Dendritic cell treated with granulocyte-macrophage colony-stimulating factor and Interleukin-4, amounts not matched to agents 40 ng/mL and 50 ng/mL, for 4 days (primary cell): Measurements from ENCODE around the gene KLHDC4.
"Not testable (repeated sequence)": the region's sequence is repeated elsewhere in the genome, so short reads cannot be mapped to it uniquely, and the experiment has no call there.

Experiments used
- H3K27ac Mint-ChIP-seq: one replicate; pipeline ENCODE4 v1.8.0; 2022; ENCODE audit warnings: mild to moderate bottlenecking, mixed read lengths
- H3K27me3 Mint-ChIP-seq: one replicate; pipeline ENCODE4 v1.8.0; 2022; ENCODE audit warnings: mild to moderate bottlenecking, mixed read lengths
- H3K36me3 Mint-ChIP-seq: one replicate; pipeline ENCODE4 v1.8.0; 2022; ENCODE audit warnings: low read depth, mixed read lengths
- H3K4me1 Mint-ChIP-seq: one replicate; pipeline ENCODE4 v1.8.0; 2022; ENCODE audit warnings: low read depth, mixed read lengths
- H3K4me3 Mint-ChIP-seq: one replicate; pipeline ENCODE4 v1.8.0; 2022; ENCODE audit warnings: mild to moderate bottlenecking, moderate library complexity, mixed read lengths
- H3K9me3 Mint-ChIP-seq: one replicate; pipeline ENCODE4 v1.8.0; 2022; ENCODE audit warnings: mixed read lengths
- intact Hi-C: fragments of 100-400 bp; cut with micrococcal nuclease; formaldehyde crosslinking; loops from one replicate; pipeline ENCODE4 v1.15.0; 2022

KLHDC4 gene

DNA sequence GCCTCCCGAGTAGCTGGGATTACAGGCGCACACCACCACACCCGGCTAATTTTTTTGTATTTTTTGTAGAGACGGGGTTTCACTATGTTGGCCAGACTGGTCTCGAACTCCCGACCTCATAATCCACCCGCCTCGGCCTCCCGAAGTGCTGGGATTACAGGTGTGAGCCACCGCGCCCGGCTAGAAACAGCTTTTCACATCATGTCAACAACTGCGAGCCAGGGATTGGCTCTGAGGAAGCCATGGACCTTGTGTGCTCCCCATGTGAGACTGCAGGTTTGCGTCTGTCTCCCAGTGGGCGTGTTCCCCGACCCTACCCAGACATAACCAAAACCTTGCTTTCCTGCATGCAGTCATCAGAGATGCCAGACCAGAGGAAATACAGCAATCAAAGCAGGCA, 8.1 kb upstream of the KLHDC4 start:
- H3K27me3 Mint-ChIP-seq, H3K36me3 Mint-ChIP-seq, H3K27ac Mint-ChIP-seq, H3K4me3 Mint-ChIP-seq, H3K9me3 Mint-ChIP-seq, intact Hi-C loops: not testable (repeated sequence)
- H3K4me1 Mint-ChIP-seq = peaks cover 13% of the 10 kb centered on the region

DNA sequence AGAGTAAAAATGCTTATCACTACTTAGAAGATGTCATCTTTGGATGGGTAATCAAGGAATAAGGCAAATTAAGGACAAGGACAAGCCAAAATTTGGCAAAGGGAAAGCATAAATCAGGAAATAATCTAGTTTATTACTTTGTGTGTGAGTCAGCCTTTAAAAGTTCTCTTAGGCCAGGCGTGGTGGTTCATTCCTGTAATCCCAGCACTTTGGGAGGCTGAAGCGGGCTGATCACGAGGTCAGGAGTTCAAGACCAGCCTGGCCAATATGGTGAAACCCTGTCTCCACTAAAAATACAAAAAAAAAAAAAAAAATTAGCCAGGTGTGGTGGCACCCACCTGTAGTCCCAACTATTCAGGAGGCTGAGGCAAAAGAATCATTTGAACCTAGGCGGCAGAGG, 1.7 kb upstream of the KLHDC4 start:
- not testable (repeated sequence) for H3K4me3 Mint-ChIP-seq, H3K27ac Mint-ChIP-seq, H3K9me3 Mint-ChIP-seq
- Mint-ChIP-seq H3K27me3 (peaks cover 12% of the 10 kb centered on the region), H3K4me1 (peaks cover 27% of the 10 kb centered on the region), H3K36me3 (peaks cover 26% of the 10 kb centered on the region)
- intact Hi-C loops = loop anchor here (10.0 kb wide), 1 partner anchor 383 kb away; the partner anchor contains the start of gene FBXO31

DNA sequence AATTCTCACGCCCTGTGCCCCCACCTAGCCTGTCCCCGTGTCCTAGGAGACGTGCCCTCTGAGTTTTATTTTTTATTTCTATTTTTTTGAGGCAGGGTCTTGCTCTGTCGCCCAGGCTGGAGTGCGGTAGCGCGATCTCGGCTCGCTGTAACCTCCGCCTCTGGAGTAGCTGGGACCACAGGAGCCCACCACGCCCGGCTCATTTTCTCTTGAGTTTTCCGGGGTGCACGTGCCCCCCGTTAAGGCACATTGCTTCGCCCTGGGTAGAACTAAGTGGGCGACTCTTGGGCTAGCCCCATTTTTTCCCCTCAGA, 655 bp upstream of the KLHDC4 start:
- H3K4me3 Mint-ChIP-seq = peak overlapping the region; percentile 99
- peaks cover 32% of the 10 kb centered on the region for H3K4me1 Mint-ChIP-seq
- peak overlapping the region; percentile 98 for H3K27ac Mint-ChIP-seq
- intact Hi-C loops = loop anchor here (10.0 kb wide), 1 partner anchor 382 kb away; the partner anchor contains the start of gene FBXO31
- peaks cover 36% of the 10 kb centered on the region for H3K36me3 Mint-ChIP-seq
- H3K27me3 Mint-ChIP-seq = peaks cover 12% of the 10 kb centered on the region
- H3K9me3 Mint-ChIP-seq = no peaks in the 10 kb centered on the region

DNA sequence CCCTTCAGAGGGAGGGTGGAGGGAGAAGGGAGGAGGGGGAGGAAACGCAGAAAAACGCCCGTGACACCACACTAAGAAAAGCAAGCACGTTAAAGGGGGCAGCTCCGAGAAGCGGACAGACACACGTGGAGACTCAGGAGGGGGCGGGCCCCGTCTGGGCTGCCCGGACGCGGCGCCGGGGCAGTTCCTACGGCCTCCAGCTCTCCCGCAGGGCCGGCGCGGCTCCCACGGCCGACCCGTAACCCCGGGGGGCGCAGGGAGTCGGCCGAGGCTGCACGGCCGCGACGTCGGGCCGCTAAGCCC, 362 bp downstream of the KLHDC4 start:
- Mint-ChIP-seq H3K4me1 (peaks cover 32% of the 10 kb centered on the region), H3K9me3 (no peaks in the 10 kb centered on the region), H3K27me3 (peaks cover 12% of the 10 kb centered on the region), H3K27ac (peak overlapping the region; percentile 98), H3K36me3 (peaks cover 47% of the 10 kb centered on the region), H3K4me3 (peak overlapping the region; percentile 99)
- intact Hi-C loops = loop anchor here (10.0 kb wide), 1 partner anchor 381 kb away; the partner anchor contains the start of gene FBXO31

DNA sequence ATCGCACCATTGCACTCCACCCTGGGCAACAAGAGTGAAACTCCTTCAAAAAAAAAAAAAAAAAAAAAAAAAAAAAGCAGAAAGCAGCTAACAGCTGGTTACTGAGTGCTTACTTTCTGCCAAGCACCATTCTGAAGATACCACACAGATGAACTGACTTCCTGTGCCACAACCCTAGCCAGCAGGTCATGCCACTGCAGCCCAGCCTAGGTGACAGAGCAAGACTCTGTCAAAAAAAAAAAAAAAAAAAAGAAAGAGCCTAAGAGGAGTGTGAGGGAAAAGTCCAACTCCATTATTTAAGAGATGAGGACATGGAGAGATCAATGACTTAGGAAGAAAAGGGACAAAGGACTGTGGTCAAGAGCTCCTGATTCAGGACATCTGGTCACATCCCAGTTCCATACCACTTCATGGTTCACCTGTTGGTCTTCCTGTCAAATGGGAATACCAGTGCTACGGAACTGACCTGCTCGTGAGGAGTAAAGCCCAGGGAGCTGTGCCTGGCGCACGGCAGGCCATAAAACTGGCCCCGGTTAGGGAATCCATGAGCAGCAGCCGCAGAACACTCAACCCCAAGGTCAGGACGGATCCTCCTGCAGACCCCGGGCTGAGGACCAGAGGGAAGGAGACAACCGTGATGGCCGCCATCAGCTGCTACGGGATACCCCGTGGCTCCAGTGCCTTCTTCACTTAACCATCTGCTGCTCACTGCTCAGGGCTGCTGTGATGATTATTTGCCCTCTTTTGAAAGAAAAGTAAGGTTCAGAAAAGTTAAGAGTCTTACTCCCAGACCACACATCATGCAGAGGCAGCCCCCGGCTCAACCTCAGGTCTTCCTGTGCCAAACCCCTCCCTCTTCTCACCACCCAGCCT, 950 bp downstream of the KLHDC4 start:
- intact Hi-C loops = loop anchor here (10.0 kb wide), 1 partner anchor 380 kb away; the partner anchor contains the start of gene FBXO31
- Mint-ChIP-seq H3K27me3 (peaks cover 12% of the 10 kb centered on the region), H3K36me3 (peaks cover 52% of the 10 kb centered on the region), H3K27ac (peak overlapping the region; percentile 98), H3K4me1 (peaks cover 32% of the 10 kb centered on the region), H3K4me3 (peak overlapping the region; percentile 99), H3K9me3 (no peaks in the 10 kb centered on the region)

DNA sequence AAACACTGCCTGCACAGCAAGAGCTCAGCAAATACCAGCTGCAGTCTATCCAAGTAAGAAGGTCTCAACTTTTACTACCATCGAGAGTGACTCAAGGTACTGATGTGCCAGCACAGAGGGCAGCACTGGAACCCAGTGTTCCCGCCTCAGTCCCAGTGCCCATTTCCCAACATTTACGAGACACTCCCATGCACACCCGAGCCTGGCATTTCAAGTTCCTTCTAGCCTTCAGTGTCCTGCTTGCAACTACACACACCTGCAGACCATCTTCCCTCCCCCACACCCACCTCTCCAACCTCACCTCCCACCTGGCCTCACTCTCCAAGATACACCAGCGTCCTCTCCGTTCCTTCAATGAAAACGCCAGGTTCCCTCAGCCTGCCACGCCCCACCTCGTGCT, 3.2 kb downstream of the KLHDC4 start:
- Mint-ChIP-seq H3K36me3 (peaks cover 71% of the 10 kb centered on the region), H3K9me3 (no peaks in the 10 kb centered on the region), H3K4me1 (peaks cover 32% of the 10 kb centered on the region), H3K27ac (no peak overlapping the region), H3K4me3 (no peak overlapping the region), H3K27me3 (no peaks in the 10 kb centered on the region)
- intact Hi-C loops = loop anchor here (10.0 kb wide), 1 partner anchor 378 kb away; the partner anchor contains the start of gene FBXO31

DNA sequence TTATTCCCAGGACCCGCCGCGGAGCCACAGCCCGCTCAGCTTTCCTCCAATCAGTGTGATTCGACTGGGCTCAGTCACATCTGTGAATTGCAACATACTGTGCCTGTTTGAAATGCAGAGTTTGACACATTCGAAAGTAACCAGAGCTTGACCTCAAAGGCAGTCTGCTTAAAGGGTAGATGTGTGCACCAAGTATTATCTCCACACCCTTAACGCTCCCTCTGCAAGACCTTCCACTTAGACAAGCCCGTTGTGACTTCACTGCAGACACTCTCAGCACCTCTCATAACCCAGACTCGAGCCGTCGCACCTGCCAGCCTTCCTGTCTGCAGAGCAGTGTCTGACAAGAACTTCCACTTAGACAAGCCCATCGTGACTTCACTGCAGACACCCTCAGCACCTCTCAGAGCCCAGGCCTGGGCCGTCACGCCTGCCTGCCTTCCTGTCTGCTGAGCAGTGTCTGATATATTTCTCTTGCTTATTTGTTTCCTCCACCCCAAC, 3.7 kb downstream of the KLHDC4 start:
- H3K27ac Mint-ChIP-seq = no peak overlapping the region
- H3K9me3 Mint-ChIP-seq = no peaks in the 10 kb centered on the region
- intact Hi-C loops = loop anchor here (10.0 kb wide), 1 partner anchor 377 kb away; the partner anchor contains the start of gene FBXO31
- peaks cover 32% of the 10 kb centered on the region for H3K4me1 Mint-ChIP-seq
- H3K27me3 Mint-ChIP-seq = no peaks in the 10 kb centered on the region
- peaks cover 76% of the 10 kb centered on the region for H3K36me3 Mint-ChIP-seq
- no peak overlapping the region for H3K4me3 Mint-ChIP-seq

DNA sequence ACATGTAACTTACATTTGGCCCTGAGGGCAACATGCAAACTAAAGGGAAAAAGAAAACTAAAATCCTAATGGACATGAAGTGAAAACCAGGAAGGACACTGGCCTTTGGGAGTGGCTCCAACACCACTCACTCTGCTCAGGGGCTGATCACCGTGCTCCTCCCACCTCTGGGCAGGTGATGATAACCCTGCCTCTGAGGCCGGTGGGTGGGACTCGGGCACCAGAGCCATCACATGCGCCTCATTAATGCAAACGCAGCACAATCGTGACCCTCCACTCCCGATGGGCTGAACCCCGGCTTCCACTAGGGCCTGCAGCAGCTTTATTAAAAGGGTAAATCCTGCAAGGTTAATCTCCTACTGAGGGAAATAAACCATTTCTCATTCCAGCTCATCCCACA, 4.7 kb downstream of the KLHDC4 start:
- H3K36me3 Mint-ChIP-seq = peaks cover 85% of the 10 kb centered on the region
- intact Hi-C loops = loop anchor here (10.0 kb wide), 1 partner anchor 376 kb away; the partner anchor contains the start of gene FBXO31
- no peak overlapping the region for H3K4me3 Mint-ChIP-seq
- peaks cover 31% of the 10 kb centered on the region for H3K4me1 Mint-ChIP-seq
- H3K27ac Mint-ChIP-seq = no peak overlapping the region
- H3K9me3 Mint-ChIP-seq = no peaks in the 10 kb centered on the region
- H3K27me3 Mint-ChIP-seq = no peaks in the 10 kb centered on the region

DNA sequence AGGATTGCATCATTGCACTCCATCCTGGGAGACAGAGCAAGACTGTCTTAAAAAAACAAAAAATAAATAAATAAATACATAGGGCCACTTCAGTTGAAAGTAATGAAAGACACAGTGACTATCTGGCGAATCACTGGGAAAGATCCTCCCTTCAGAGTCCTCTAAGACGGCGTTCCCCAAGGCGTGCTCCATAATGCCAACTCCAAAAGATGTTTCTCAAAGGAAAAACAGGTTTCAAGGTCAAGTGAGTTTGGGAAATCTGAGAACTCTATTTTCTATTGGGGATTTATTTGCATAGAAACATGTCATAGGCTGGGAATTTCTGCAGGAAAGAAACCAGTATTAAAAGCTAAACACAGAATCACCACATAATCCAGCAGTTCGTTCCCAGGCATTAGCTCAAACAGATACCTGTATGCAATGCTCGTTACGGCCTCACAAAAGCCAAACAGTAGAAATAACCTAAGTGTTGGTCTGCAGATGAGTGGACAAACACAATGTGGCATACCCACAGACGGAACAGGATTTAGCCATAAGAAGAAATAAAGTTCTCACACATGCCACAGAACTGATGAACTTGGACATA, 7.9 kb downstream of the KLHDC4 start:
- Mint-ChIP-seq H3K27ac (no peak overlapping the region), H3K4me3 (no peak overlapping the region), H3K27me3 (no peaks in the 10 kb centered on the region), H3K9me3 (no peaks in the 10 kb centered on the region), H3K4me1 (peaks cover 10% of the 10 kb centered on the region), H3K36me3 (peaks cover 96% of the 10 kb centered on the region)
- intact Hi-C loops = no loop called here

DNA sequence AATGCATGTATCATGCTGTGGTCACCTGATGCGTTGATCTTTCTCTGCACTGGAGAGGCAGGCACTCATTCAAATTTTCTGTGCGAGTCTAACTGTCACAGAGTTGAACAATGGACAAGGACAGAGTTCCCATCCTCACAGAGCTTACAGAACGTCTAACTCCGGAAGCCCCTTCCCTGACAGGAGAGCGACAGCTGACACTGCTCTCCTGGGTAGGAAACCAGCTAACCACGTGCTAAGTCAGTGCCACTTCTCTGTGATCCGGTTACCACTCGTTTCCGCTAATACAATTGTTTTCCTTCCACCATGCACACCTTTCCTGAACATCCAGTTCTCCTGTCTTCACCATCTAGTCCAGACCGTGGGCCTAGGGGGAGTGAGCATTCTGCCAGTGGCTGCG, 11.3 kb downstream of the KLHDC4 start:
- H3K4me1 Mint-ChIP-seq = no peaks in the 10 kb centered on the region
- H3K27ac Mint-ChIP-seq = no peak overlapping the region
- intact Hi-C loops = no loop called here
- no peaks in the 10 kb centered on the region for H3K27me3 Mint-ChIP-seq
- no peak overlapping the region for H3K4me3 Mint-ChIP-seq
- no peaks in the 10 kb centered on the region for H3K9me3 Mint-ChIP-seq
- H3K36me3 Mint-ChIP-seq = peaks cover 96% of the 10 kb centered on the region

DNA sequence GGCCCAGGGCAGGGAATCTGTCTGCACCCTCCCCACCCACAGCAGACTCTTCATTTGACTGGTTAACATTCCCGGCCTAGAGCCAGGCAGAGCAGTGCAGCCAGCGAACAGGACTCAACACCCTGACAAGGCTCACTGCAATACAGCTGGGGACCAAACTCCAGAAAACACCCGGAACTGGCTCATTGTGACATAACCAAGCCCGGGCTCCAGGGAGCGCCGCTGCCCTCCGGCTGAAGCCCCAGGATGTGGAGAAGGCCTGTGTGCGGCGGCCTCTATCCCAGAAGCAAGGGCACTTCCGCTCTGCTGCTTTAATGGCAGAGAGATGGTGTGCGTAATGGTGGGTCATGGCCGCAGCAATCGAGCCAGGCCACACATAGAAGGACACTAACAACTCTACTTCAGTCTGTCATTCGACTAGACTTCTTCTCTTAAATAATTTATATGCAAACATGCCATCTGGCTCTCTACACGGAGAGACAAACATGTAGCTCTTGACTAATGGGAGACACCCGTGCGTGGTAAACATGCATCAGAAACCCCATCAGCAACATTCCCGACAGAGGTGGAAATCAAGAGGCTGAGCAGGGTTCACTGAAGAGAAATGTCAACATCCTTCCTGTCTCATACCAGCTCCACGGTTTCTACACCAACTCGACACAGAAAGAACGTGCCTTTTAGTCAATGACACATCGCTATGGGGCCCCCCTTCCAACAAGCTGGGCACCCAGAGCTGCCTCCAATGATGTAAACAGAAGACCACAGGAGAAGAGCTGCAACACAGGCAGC, 18.0 kb downstream of the KLHDC4 start:
- Mint-ChIP-seq H3K27ac (no peak overlapping the region), H3K4me3 (no peak overlapping the region), H3K4me1 (no peaks in the 10 kb centered on the region), H3K9me3 (no peaks in the 10 kb centered on the region), H3K36me3 (peaks cover 85% of the 10 kb centered on the region), H3K27me3 (no peaks in the 10 kb centered on the region)
- intact Hi-C loops = no loop called here

DNA sequence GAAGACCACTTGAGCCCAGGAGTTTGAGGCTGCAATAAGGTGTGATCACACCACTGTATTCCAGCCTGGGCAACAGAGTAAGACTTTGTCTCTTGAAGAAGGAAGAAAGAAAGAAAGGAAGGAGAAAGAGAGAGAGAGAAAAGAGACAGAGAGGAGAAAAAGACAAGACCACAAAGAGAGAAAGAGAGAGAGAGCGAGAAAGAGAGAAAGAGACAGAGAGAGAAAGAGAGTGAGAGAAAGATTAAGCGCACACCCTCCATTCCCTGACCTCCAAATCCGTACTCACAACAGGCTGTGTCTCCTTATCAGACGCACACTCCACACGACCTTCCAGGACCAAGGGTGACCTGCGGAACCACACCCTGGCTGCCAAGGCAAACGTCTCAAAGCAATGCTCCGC, 19.6 kb downstream of the KLHDC4 start:
- Mint-ChIP-seq H3K36me3 (peaks cover 70% of the 10 kb centered on the region), H3K27ac (no peak overlapping the region), H3K9me3 (no peaks in the 10 kb centered on the region), H3K4me3 (no peak overlapping the region), H3K4me1 (no peaks in the 10 kb centered on the region), H3K27me3 (no peaks in the 10 kb centered on the region)
- intact Hi-C loops = no loop called here

DNA sequence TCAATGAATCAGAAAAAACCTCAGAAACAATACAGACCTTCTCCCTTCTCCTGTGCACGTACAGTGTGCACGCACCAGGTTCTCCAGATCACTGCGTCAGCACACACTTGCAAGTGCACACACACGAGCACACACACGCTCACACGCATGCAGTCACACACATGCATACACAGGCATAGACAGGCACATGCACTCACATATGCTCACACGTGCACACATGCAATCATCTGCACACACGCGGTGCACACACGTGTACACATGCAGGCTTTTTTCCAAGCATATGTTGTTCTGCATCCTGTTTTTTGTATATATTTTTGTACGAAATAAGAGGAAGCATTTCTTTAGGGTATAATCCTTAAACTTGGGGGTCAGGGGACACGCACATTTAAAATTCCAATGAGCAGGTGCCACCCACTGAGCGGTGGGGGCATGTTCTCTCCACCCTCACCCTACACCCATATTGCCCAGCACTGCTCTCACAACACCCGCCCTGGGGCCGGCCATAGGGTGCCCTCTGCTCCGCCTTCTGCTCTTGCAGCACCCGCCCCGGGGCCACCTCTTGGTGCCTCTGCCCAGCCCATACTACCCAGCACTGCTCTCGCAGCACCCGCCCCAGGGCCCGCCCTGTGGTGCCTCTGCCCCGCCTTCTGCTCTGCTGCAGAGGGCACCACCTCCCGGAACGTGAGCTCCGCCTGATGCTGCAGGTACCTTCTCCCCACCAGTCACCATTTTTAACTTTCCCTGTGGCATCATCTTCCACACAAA, 20.9 kb downstream of the KLHDC4 start:
- intact Hi-C loops = no loop called here
- no peak overlapping the region for H3K27ac Mint-ChIP-seq
- no peaks in the 10 kb centered on the region for H3K4me1 Mint-ChIP-seq
- H3K36me3 Mint-ChIP-seq = peaks cover 58% of the 10 kb centered on the region
- no peaks in the 10 kb centered on the region for H3K27me3 Mint-ChIP-seq
- no peak overlapping the region for H3K4me3 Mint-ChIP-seq
- no peaks in the 10 kb centered on the region for H3K9me3 Mint-ChIP-seq
